IPS-NIHi11 (cell line): ENCODE data around the gene ZNF302.

Source experiments
- DNase-seq: peaks from one replicate; pipeline ENCODE4 v3.0.0; 2012; ENCODE audit warnings: mixed read lengths, low spot score

Gene ZNF302

GRCh38 chr19:34732612-34733211, 55.2 kb downstream of the ZNF302 start:
- peak; percentile 24 for DNase-seq

DNA sequence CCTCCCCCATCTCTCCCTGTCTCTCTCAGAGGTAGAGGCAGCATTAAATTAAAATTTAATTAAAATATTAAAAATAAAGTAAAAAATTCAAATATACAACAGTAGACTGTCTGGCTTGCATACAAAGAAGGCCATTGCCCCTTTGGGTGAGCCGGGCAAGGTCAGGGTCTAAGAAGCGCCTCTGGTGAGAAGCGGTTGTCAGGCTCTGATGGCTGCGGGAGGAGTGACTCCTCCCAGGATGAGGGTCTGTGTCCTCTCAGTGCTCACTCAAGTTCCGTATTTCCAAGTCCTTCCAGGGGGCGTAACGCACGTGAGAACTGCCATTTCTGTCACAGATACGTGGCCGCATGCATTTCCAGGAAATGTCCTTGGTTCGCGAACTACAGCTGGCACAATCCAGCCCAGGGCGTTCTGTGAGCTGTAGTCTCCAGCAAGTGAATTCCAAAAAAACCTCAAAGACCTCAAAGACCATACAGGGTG, 55.8 kb downstream of the ZNF302 start:
- DNase-seq, result peak; percentile 46

DNA sequence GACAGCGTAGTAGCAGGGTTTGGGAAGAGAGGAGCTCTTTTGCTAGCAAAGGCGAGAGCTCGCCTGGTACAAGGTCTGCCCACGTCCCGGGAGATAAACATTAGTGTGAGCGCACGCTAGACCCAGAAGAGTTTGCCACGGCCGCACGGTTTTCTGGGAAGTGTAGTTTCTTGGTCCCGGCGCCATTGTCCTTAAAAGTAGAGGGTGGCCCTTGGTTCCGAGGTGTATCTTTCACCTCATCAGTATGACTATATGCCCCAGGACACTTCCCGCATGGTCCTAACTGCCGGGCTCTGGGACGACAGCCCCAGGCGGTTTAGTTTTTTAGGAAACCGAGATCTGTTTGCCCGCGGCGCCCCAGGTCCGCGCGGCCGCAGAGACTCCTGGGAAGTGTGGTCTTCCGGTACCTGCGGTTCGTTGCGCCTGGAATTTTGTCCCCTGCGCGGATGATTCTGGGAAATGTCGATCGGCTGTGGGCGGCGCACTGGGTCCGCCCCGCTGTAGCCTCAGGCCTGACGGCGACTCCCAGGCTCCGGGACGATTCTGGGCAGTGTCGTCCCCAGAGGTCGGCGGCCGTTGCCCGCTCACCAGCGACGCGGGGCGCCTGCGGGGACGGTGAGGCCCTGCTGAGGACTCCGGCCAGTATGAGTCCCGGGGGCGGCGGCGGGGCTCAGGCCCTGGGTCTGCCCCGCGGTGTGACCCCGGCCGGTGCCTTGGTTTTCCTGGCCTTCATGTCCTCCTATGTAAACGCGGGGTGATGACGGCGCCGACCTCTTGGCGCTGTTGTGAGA, 56.5 kb downstream of the ZNF302 start, which contains the start of gene ZNF181:
TSS of gene ZNF181 (plus strand) at position 498 of the 791 bp plus-strand sequence. CDS start 795 bp downstream, outside the sequence.
- DNase-seq, result peak; percentile 95

GRCh38 chr19:34734537-34735103, 57.1 kb downstream of the ZNF302 start:
- no peak for DNase-seq
